ENCODE data around the gene TRIO.
"Not testable (repeated sequence)": the region's sequence is repeated elsewhere in the genome, so short reads cannot be mapped to it uniquely, and the experiment has no call there.

Gene TRIO

GRCh38 chr5:14201325-14202045 is 58.3 kb downstream of the TRIO start:
- Mint-ChIP-seq H3K36me3 (ENCODE audit: low read depth) (no peaks in the 10 kb centered on the region), H3K9me3 (no peaks in the 10 kb centered on the region), H3K4me1 (ENCODE audit: low read depth) (peaks cover 3% of the 10 kb centered on the region), H3K27me3 (ENCODE audit: low read depth) (peaks cover 4% of the 10 kb centered on the region), H3K27ac (no peak overlapping the region), H3K4me3 (no peak overlapping the region)
- no peak for DNase-seq (ENCODE audit: low spot score)

GRCh38 chr5:14202462-14202861 is 59.3 kb downstream of the TRIO start:
- Mint-ChIP-seq H3K9me3 (no peaks in the 10 kb centered on the region), H3K27me3 (ENCODE audit: low read depth) (peaks cover 4% of the 10 kb centered on the region), H3K4me1 (ENCODE audit: low read depth) (peaks cover 5% of the 10 kb centered on the region), H3K36me3 (ENCODE audit: low read depth) (no peaks in the 10 kb centered on the region), H3K27ac (no peak overlapping the region), H3K4me3 (no peak overlapping the region)
- no peak for DNase-seq (ENCODE audit: low spot score)

GRCh38 chr5:14204011-14204670 is 61.0 kb downstream of the TRIO start:
- Mint-ChIP-seq H3K4me3 (no peak overlapping the region), H3K36me3 (ENCODE audit: low read depth) (no peaks in the 10 kb centered on the region), H3K27me3 (ENCODE audit: low read depth) (peaks cover 4% of the 10 kb centered on the region), H3K27ac (no peak overlapping the region), H3K9me3 (no peaks in the 10 kb centered on the region), H3K4me1 (ENCODE audit: low read depth) (peaks cover 12% of the 10 kb centered on the region)
- DNase-seq (ENCODE audit: low spot score): no peak

- no peaks in the 10 kb centered on the region for H3K36me3 Mint-ChIP-seq (ENCODE audit: low read depth)
- H3K27me3 Mint-ChIP-seq (ENCODE audit: low read depth): peaks cover 4% of the 10 kb centered on the region
- H3K9me3 Mint-ChIP-seq: no peaks in the 10 kb centered on the region
- H3K4me3 Mint-ChIP-seq: no peak overlapping the region
- no peak overlapping the region for H3K27ac Mint-ChIP-seq
- no peak for DNase-seq (ENCODE audit: low spot score)
- peaks cover 12% of the 10 kb centered on the region for H3K4me1 Mint-ChIP-seq (ENCODE audit: low read depth)
These were observed 61.7 kb downstream of the TRIO start for GRCh38 chr5:14204785-14205321.

GRCh38 chr5:14206028-14206725 is 63.0 kb downstream of the TRIO start:
- no peak overlapping the region for H3K27ac Mint-ChIP-seq
- H3K36me3 Mint-ChIP-seq (ENCODE audit: low read depth): no peaks in the 10 kb centered on the region
- peaks cover 12% of the 10 kb centered on the region for H3K4me1 Mint-ChIP-seq (ENCODE audit: low read depth)
- H3K9me3 Mint-ChIP-seq: no peaks in the 10 kb centered on the region
- no peak overlapping the region for H3K4me3 Mint-ChIP-seq
- no peak for DNase-seq (ENCODE audit: low spot score)
- H3K27me3 Mint-ChIP-seq (ENCODE audit: low read depth): peaks cover 7% of the 10 kb centered on the region

GRCh38 chr5:14207428-14207827 is 64.3 kb downstream of the TRIO start:
- not testable (repeated sequence) for H3K4me3 Mint-ChIP-seq; H3K36me3 Mint-ChIP-seq (ENCODE audit: low read depth); H3K9me3 Mint-ChIP-seq; H3K27ac Mint-ChIP-seq; H3K27me3 Mint-ChIP-seq (ENCODE audit: low read depth); DNase-seq (ENCODE audit: low spot score)
- H3K4me1 Mint-ChIP-seq (ENCODE audit: low read depth): peaks cover 12% of the 10 kb centered on the region

- Mint-ChIP-seq H3K4me1 (ENCODE audit: low read depth) (peaks cover 12% of the 10 kb centered on the region), H3K27me3 (ENCODE audit: low read depth) (peaks cover 5% of the 10 kb centered on the region), H3K36me3 (ENCODE audit: low read depth) (no peaks in the 10 kb centered on the region), H3K27ac (no peak overlapping the region), H3K4me3 (no peak overlapping the region), H3K9me3 (no peaks in the 10 kb centered on the region)
- no peak for DNase-seq (ENCODE audit: low spot score)
These were observed 65.2 kb downstream of the TRIO start for GRCh38 chr5:14208071-14209021.

DNA sequence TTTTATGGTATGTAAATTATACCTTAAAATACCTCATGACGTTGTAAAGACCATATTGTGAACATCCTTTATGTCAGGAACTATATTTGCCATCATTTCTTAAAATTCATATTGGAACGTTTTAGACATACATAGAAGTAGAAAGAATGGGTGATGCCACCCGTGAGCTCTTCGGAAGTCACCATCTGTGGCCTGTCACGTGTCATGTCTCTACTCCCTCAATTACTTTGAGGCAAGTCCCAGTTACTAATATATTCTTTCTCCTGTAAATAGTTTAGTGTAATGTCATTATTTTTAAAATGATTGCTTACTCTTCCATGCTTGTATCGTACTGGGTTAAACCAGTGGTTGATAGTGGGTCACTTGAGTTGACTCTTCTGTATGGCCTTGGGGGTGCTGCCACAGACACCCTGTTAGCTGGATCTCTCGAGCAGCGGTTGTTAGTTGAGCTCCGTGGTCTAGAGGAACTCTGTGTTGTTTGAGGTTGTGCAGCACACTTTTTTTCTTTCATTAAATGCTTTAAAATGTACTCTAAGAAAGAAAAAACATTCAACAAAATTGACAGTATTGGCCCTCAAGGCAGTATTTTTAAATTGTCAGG is 66.2 kb downstream of the TRIO start:
- DNase-seq (ENCODE audit: low spot score): no peak
- peaks cover 12% of the 10 kb centered on the region for H3K4me1 Mint-ChIP-seq (ENCODE audit: low read depth)
- no peak overlapping the region for H3K27ac Mint-ChIP-seq
- H3K9me3 Mint-ChIP-seq: no peaks in the 10 kb centered on the region
- H3K27me3 Mint-ChIP-seq (ENCODE audit: low read depth): peaks cover 4% of the 10 kb centered on the region
- H3K4me3 Mint-ChIP-seq: no peak overlapping the region
- H3K36me3 Mint-ChIP-seq (ENCODE audit: low read depth): no peaks in the 10 kb centered on the region

DNA sequence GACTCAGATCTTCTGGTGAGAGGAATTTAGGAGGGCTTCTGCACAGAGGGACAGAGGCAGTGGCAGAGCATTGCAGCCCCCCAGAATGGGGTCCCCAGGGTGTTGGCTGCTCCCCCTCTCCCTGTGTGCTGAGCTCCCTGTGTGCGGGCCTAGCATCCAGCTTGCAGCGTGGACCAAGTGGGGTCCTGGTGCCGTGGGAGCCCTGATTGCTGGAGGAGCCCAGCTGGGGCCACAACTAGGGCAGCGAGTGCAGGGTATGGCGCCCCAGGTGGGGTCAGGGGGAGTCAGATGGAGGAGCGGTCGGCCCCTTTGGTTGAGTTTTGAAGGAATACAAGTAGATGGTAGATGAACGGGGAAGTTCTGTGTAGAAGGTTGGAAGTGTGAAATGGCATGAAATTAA is 66.7 kb downstream of the TRIO start:
- H3K4me3 Mint-ChIP-seq: no peak overlapping the region
- DNase-seq (ENCODE audit: low spot score): no peak
- H3K9me3 Mint-ChIP-seq: no peaks in the 10 kb centered on the region
- H3K27ac Mint-ChIP-seq: no peak overlapping the region
- no peaks in the 10 kb centered on the region for H3K36me3 Mint-ChIP-seq (ENCODE audit: low read depth)
- H3K27me3 Mint-ChIP-seq (ENCODE audit: low read depth): peaks cover 3% of the 10 kb centered on the region
- H3K4me1 Mint-ChIP-seq (ENCODE audit: low read depth): peaks cover 12% of the 10 kb centered on the region

- H3K4me1 Mint-ChIP-seq (ENCODE audit: low read depth): peaks cover 12% of the 10 kb centered on the region
- H3K27me3 Mint-ChIP-seq (ENCODE audit: low read depth): peaks cover 3% of the 10 kb centered on the region
- no peaks in the 10 kb centered on the region for H3K36me3 Mint-ChIP-seq (ENCODE audit: low read depth)
- no peak overlapping the region for H3K4me3 Mint-ChIP-seq
- H3K27ac Mint-ChIP-seq: no peak overlapping the region
- DNase-seq (ENCODE audit: low spot score): no peak
- H3K9me3 Mint-ChIP-seq: no peaks in the 10 kb centered on the region
These were observed 67.6 kb downstream of the TRIO start for GRCh38 chr5:14210729-14211128.

- DNase-seq (ENCODE audit: low spot score): no peak
- H3K9me3 Mint-ChIP-seq: no peaks in the 10 kb centered on the region
- no peak overlapping the region for H3K27ac Mint-ChIP-seq
- peaks cover 8% of the 10 kb centered on the region for H3K4me1 Mint-ChIP-seq (ENCODE audit: low read depth)
- peaks cover 3% of the 10 kb centered on the region for H3K27me3 Mint-ChIP-seq (ENCODE audit: low read depth)
- H3K4me3 Mint-ChIP-seq: no peak overlapping the region
- H3K36me3 Mint-ChIP-seq (ENCODE audit: low read depth): no peaks in the 10 kb centered on the region
These were observed 69.0 kb downstream of the TRIO start for GRCh38 chr5:14211818-14212803.

- no peak overlapping the region for H3K27ac Mint-ChIP-seq
- no peak overlapping the region for H3K4me3 Mint-ChIP-seq
- H3K36me3 Mint-ChIP-seq (ENCODE audit: low read depth): no peaks in the 10 kb centered on the region
- H3K27me3 Mint-ChIP-seq (ENCODE audit: low read depth): peaks cover 3% of the 10 kb centered on the region
- peaks cover 4% of the 10 kb centered on the region for H3K4me1 Mint-ChIP-seq (ENCODE audit: low read depth)
- H3K9me3 Mint-ChIP-seq: no peaks in the 10 kb centered on the region
- no peak for DNase-seq (ENCODE audit: low spot score)
These were observed 69.7 kb downstream of the TRIO start for GRCh38 chr5:14212838-14213237.

Measured in T-helper 2 cell treated with Interferon-gamma antibody and Interleukin-4, amounts not matched to agents 5 μg/mL and 100 μg/mL, for 36 hours (primary cell).